HEK293 (cell line): Measurements from ENCODE around the gene NAV1.

Source experiments
- IKZF3 ChIP-seq: fragments of 450-650 bp; IDR thresholded peaks from 2 replicates; pipeline ENCODE4 v1.5.0; 2018; ENCODE audit warnings: missing biosample characterization, mild to moderate bottlenecking, missing genetic modification characterization, moderate library complexity
- PATZ1 ChIP-seq: fragments of 450-650 bp; formaldehyde crosslinking; IDR thresholded peaks from 2 replicates; pipeline ENCODE4 v1.5.1; 2016; ENCODE audit warnings: missing biosample characterization, missing genetic modification characterization
- PRDM10 ChIP-seq: fragments of 450-650 bp; formaldehyde crosslinking; IDR thresholded peaks from 2 replicates; pipeline ENCODE4 v1.5.1; 2016; ENCODE audit warnings: missing biosample characterization, missing genetic modification characterization
- PRDM6 ChIP-seq: fragments of 450-650 bp; formaldehyde crosslinking; IDR thresholded peaks from 2 replicates; pipeline ENCODE4 v1.5.1; 2017; ENCODE audit warnings: missing biosample characterization, missing genetic modification characterization
- TSHZ1 ChIP-seq: fragments of 450-650 bp; formaldehyde crosslinking; IDR thresholded peaks from 2 replicates; pipeline ENCODE4 v1.5.1; 2016; ENCODE audit warnings: missing biosample characterization, missing genetic modification characterization, borderline replicate concordance
- ZBTB20 ChIP-seq: fragments of 450-650 bp; formaldehyde crosslinking; IDR thresholded peaks from 2 replicates; pipeline ENCODE4 v1.5.1; 2016; ENCODE audit warnings: missing biosample characterization, missing genetic modification characterization
- ZEB2 ChIP-seq: fragments of 450-650 bp; formaldehyde crosslinking; IDR thresholded peaks from 2 replicates; pipeline ENCODE4 v1.5.1; 2016; ENCODE audit warnings: missing biosample characterization, missing genetic modification characterization
- ZFP69B ChIP-seq: fragments of 450-650 bp; formaldehyde crosslinking; IDR thresholded peaks from 2 replicates; pipeline ENCODE4 v1.5.1; 2016; ENCODE audit warnings: missing biosample characterization, missing genetic modification characterization
- ZNF175 ChIP-seq: fragments of 450-650 bp; formaldehyde crosslinking; IDR thresholded peaks from 2 replicates; pipeline ENCODE4 v1.5.1; 2016; ENCODE audit warnings: missing biosample characterization, missing genetic modification characterization
- ZNF24 ChIP-seq: fragments of 450-650 bp; formaldehyde crosslinking; IDR thresholded peaks from 2 replicates; pipeline ENCODE4 v1.5.1; 2016; ENCODE audit warnings: missing biosample characterization, missing genetic modification characterization
- ZNF335 ChIP-seq: fragments of 450-650 bp; formaldehyde crosslinking; conservative IDR thresholded peaks from 2 replicates; pipeline ENCODE4 v1.5.1; 2016; ENCODE audit warnings: missing biosample characterization, missing genetic modification characterization
- ZNF561 ChIP-seq: fragments of 450-650 bp; IDR thresholded peaks from 2 replicates; pipeline ENCODE4 v1.5.1; 2018; ENCODE audit warnings: missing biosample characterization, missing genetic modification characterization, borderline replicate concordance
- ZNF600 ChIP-seq: fragments of 450-650 bp; formaldehyde crosslinking; IDR thresholded peaks from 2 replicates; pipeline ENCODE4 v1.5.1; 2016; ENCODE audit warnings: missing biosample characterization, missing genetic modification characterization
- ZSCAN30 ChIP-seq: fragments of 450-650 bp; IDR thresholded peaks from 2 replicates; pipeline ENCODE4 v1.5.1; 2018; ENCODE audit warnings: missing biosample characterization, mild to moderate bottlenecking, missing genetic modification characterization, moderate library complexity
- ZXDB ChIP-seq: fragments of 450-650 bp; formaldehyde crosslinking; IDR thresholded peaks from 2 replicates; pipeline ENCODE4 v1.5.1; 2016; ENCODE audit warnings: missing biosample characterization, missing genetic modification characterization
- TF ChIP-seq, protein P1 (sequence below): fragments of 450-650 bp; formaldehyde crosslinking; IDR thresholded peaks from 2 replicates; pipeline ENCODE4 v1.5.1; 2016; ENCODE audit warnings: missing biosample characterization, missing genetic modification characterization
- TF ChIP-seq, protein P2 (sequence below): fragments of 450-650 bp; formaldehyde crosslinking; IDR thresholded peaks from 2 replicates; pipeline ENCODE4 v1.5.1; 2017; ENCODE audit warnings: missing biosample characterization, mild to moderate bottlenecking, missing genetic modification characterization, moderate library complexity

NAV1 gene

GRCh38 chr1:201535046-201535918, 3.6 kb upstream of the NAV1 start (continued):
- TF ChIP-seq ZFP69B (tag by site-specific recombination) (peak; percentile 99), ZNF24 (tag by site-specific recombination) (peak; percentile 53; the same call in 1 of the 2 replicates), IKZF3 (tag by site-specific recombination) (0 out of 2 replicates have a peak, but pooled peaks have one; percentile 44), ZNF175 (no peak), PRDM10 (peak; percentile 29; the same call in 1 of the 2 replicates), TSHZ1 (peak; percentile 62; the same call in 1 of the 2 replicates), PATZ1 (peak; percentile 36; the same call in 1 of the 2 replicates), ZNF335 (peak; percentile 71), PRDM6 (tag by site-specific recombination) (peak; percentile 35), ZNF561 (tag by site-specific recombination) (peak; percentile 53; the same call in 1 of the 2 replicates), ZSCAN30 (tag by site-specific recombination) (no peak), ZXDB (tag by site-specific recombination) (peak; percentile 83), ZBTB20 (tag by site-specific recombination) (peak; percentile 84), ZEB2 (tag by site-specific recombination) (peak; percentile 72; the same call in 1 of the 2 replicates), ZNF600 (peak; percentile 70; the same call in 1 of the 2 replicates)
- TF ChIP-seq, protein P1, sequence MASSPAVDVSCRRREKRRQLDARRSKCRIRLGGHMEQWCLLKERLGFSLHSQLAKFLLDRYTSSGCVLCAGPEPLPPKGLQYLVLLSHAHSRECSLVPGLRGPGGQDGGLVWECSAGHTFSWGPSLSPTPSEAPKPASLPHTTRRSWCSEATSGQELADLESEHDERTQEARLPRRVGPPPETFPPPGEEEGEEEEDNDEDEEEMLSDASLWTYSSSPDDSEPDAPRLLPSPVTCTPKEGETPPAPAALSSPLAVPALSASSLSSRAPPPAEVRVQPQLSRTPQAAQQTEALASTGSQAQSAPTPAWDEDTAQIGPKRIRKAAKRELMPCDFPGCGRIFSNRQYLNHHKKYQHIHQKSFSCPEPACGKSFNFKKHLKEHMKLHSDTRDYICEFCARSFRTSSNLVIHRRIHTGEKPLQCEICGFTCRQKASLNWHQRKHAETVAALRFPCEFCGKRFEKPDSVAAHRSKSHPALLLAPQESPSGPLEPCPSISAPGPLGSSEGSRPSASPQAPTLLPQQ (tag by site-specific recombination): peak; percentile 99
- TF ChIP-seq, protein P2, sequence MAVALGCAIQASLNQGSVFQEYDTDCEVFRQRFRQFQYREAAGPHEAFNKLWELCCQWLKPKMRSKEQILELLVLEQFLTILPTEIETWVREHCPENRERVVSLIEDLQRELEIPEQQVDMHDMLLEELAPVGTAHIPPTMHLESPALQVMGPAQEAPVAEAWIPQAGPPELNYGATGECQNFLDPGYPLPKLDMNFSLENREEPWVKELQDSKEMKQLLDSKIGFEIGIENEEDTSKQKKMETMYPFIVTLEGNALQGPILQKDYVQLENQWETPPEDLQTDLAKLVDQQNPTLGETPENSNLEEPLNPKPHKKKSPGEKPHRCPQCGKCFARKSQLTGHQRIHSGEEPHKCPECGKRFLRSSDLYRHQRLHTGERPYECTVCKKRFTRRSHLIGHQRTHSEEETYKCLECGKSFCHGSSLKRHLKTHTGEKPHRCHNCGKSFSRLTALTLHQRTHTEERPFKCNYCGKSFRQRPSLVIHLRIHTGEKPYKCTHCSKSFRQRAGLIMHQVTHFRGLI: peak; percentile 18; the same call in 1 of the 2 replicates
